HFFc6 (cell line): Measurements from ENCODE around the gene SHISA6. TPM values are rescaled to one million over a fixed set of nuclear protein-coding genes. Genes with fewer than 3 reads are reported as not detected.

ENCODE experiments used
- DNase-seq: peaks from one replicate; pipeline ENCODE4 v3.0.0-alpha.2; 2018
- H3K27ac Mint-ChIP-seq: 2 replicates; pipeline ENCODE4 v1.8.0; 2020; ENCODE audit warnings: mild to moderate bottlenecking, mixed read lengths
- H3K27me3 Mint-ChIP-seq: 2 replicates; pipeline ENCODE4 v1.8.0; 2021; ENCODE audit warnings: mild to moderate bottlenecking, moderate library complexity, mixed read lengths; ENCODE audit not compliant: insufficient read depth
- H3K36me3 Mint-ChIP-seq: 2 replicates; pipeline ENCODE4 v1.8.0; 2021; ENCODE audit warnings: low read depth, mixed read lengths
- H3K4me1 Mint-ChIP-seq: 2 replicates; pipeline ENCODE4 v1.8.0; 2020; ENCODE audit warnings: low read depth, mixed read lengths
- H3K4me3 Mint-ChIP-seq: 2 replicates; pipeline ENCODE4 v1.8.0; 2020; ENCODE audit warnings: mild to moderate bottlenecking, moderate library complexity, mixed read lengths
- H3K9me3 Mint-ChIP-seq: 2 replicates; pipeline ENCODE4 v1.8.0; 2020; ENCODE audit warnings: mild to moderate bottlenecking, mixed read lengths
- total RNA-seq, 6 experiments: library from RNA; stranded (reverse); fragmentation: NEBNext Ultra II Directional; extraction: Animal tissue kit (Norgen Biotek cat#: 25700); gene quantifications; 2 replicates in 1 of 6; 3 replicates in 5 of 6; pipeline ENCODE4 v1.2.3, GENCODE V29; 2021
- TF ChIP-seq, protein P1 (sequence below): fragments of 200-600 bp; sonication (generic); IDR thresholded peaks from 2 replicates; pipeline ENCODE4 v1.5.0; 2021; ENCODE audit warnings: antibody characterized with exemption, mild to moderate bottlenecking

SHISA6 gene
- total RNA-seq, 6 experiments from 2014 or later = not detected

- H3K4me1 Mint-ChIP-seq = no peaks in the 10 kb centered on the region
- no peaks in the 10 kb centered on the region for H3K36me3 Mint-ChIP-seq
- H3K27me3 Mint-ChIP-seq = peaks cover 3% of the 10 kb centered on the region
- H3K27ac Mint-ChIP-seq = no peak overlapping the region
- peaks cover 66% of the 10 kb centered on the region for H3K9me3 Mint-ChIP-seq
- TF ChIP-seq, protein P1, sequence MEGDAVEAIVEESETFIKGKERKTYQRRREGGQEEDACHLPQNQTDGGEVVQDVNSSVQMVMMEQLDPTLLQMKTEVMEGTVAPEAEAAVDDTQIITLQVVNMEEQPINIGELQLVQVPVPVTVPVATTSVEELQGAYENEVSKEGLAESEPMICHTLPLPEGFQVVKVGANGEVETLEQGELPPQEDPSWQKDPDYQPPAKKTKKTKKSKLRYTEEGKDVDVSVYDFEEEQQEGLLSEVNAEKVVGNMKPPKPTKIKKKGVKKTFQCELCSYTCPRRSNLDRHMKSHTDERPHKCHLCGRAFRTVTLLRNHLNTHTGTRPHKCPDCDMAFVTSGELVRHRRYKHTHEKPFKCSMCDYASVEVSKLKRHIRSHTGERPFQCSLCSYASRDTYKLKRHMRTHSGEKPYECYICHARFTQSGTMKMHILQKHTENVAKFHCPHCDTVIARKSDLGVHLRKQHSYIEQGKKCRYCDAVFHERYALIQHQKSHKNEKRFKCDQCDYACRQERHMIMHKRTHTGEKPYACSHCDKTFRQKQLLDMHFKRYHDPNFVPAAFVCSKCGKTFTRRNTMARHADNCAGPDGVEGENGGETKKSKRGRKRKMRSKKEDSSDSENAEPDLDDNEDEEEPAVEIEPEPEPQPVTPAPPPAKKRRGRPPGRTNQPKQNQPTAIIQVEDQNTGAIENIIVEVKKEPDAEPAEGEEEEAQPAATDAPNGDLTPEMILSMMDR = no peak
- H3K4me3 Mint-ChIP-seq = no peak overlapping the region
- no peak for DNase-seq
Measured at GRCh38 chr17:11564589-11565380, 323.8 kb downstream of the SHISA6 start.

- H3K4me1 Mint-ChIP-seq = no peaks in the 10 kb centered on the region
- DNase-seq = no peak
- peaks cover 3% of the 10 kb centered on the region for H3K27me3 Mint-ChIP-seq
- TF ChIP-seq, protein P1 = no peak
- no peaks in the 10 kb centered on the region for H3K36me3 Mint-ChIP-seq
- no peak overlapping the region for H3K27ac Mint-ChIP-seq
- H3K4me3 Mint-ChIP-seq = no peak overlapping the region
- H3K9me3 Mint-ChIP-seq = peaks cover 63% of the 10 kb centered on the region
Measured at GRCh38 chr17:11565591-11565990, 324.6 kb downstream of the SHISA6 start.

- TF ChIP-seq, protein P1 = no peak
- peaks cover 2% of the 10 kb centered on the region; the same call in 1 of the 2 replicates for H3K36me3 Mint-ChIP-seq
- no peak overlapping the region for H3K4me3 Mint-ChIP-seq
- no peak for DNase-seq
- no peaks in the 10 kb centered on the region for H3K4me1 Mint-ChIP-seq
- no peaks in the 10 kb centered on the region for H3K27me3 Mint-ChIP-seq
- no peak overlapping the region for H3K27ac Mint-ChIP-seq
- H3K9me3 Mint-ChIP-seq = peaks cover 66% of the 10 kb centered on the region
Measured at GRCh38 chr17:11578998-11579397, 338.0 kb downstream of the SHISA6 start.

- H3K27ac Mint-ChIP-seq = no peak overlapping the region
- no peaks in the 10 kb centered on the region for H3K27me3 Mint-ChIP-seq
- no peak for DNase-seq
- peaks cover 62% of the 10 kb centered on the region for H3K9me3 Mint-ChIP-seq
- TF ChIP-seq, protein P1 = no peak
- H3K4me1 Mint-ChIP-seq = no peaks in the 10 kb centered on the region
- H3K36me3 Mint-ChIP-seq = peaks cover 7% of the 10 kb centered on the region; the same call in 1 of the 2 replicates
- no peak overlapping the region for H3K4me3 Mint-ChIP-seq
Measured at GRCh38 chr17:11580677-11581076, 339.7 kb downstream of the SHISA6 start.

DNA sequence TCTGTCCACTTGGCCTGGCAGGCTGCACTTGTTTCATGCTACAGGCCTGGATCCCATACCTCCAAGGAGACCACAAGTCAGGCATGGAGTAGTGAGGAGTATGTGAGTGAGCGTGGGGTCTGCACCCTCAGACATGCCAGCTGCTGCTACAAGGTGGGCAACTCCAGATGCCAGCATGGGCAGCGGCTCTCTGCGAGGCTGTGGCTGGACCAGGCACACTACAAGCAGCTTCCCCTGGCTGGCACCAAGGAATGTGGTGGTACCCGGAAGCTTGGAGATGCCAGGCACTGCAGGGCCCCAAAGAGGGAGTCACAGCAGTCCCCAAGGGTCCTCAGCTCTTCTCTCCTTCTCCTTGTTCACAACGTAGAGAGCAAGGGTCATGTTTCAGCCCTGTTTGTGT is 341.2 kb downstream of the SHISA6 start:
- no peaks in the 10 kb centered on the region for H3K4me1 Mint-ChIP-seq
- no peak for DNase-seq
- no peaks in the 10 kb centered on the region; the same call in 1 of the 2 replicates for H3K27me3 Mint-ChIP-seq
- H3K27ac Mint-ChIP-seq = no peak overlapping the region
- peaks cover 58% of the 10 kb centered on the region for H3K9me3 Mint-ChIP-seq
- TF ChIP-seq, protein P1 = no peak
- no peak overlapping the region for H3K4me3 Mint-ChIP-seq
- peaks cover 7% of the 10 kb centered on the region; the same call in 1 of the 2 replicates for H3K36me3 Mint-ChIP-seq
